SKM-1 (cell line): ENCODE data around the gene THADA.

Experiments used
- DNase-seq: peaks from one replicate; lab custom pipeline; 2025; ENCODE audit not compliant: unreplicated experiment; lab: John Stamatoyannopoulos, UW

THADA gene

GRCh38 chr2:43332653-43333052 is 263.2 kb downstream of the THADA start:
- DNase-seq: no peak

DNA sequence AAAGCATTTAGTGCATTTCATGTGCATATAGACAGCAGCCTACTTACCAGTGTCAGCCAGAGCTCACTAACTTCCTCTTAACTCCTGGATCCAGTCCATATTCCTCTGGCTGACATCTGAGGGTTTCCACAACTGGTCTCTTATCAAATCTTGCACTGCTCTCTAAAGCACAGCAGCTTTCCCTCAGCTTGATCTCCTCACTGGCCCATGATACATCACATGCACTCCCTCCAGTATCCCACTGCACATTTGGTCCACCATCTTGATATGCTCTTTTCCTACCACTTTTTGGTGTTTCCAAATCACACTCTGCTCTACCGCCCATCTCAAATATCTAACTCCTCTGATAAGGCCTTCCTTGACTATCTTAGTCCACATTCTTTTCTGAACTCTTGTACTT is 264.4 kb downstream of the THADA start:
- DNase-seq: peak; percentile 46

DNA sequence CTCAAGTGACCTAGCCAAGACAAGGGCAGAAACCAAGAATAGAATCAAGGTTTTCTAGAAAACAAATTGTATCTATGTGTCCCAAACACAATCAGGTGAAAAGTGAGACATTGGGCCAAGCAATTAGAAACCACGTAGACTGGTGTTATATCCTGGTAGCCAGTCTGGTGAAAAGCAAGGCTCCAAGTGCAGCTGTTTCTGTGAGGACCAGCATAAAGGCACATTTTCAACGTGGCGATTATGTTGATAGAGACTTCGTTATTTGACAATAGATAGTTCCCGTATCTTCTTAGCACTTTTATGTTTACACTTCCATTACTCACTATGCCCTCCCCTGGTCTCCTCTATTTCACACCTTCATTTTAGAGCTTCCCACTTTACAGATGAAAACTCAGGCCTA is 266.2 kb downstream of the THADA start:
- DNase-seq: no peak

- no peak for DNase-seq
These were observed 267.0 kb downstream of the THADA start for GRCh38 chr2:43328832-43329231.

GRCh38 chr2:43328133-43328532 is 267.7 kb downstream of the THADA start:
- no peak for DNase-seq

GRCh38 chr2:43327119-43327518 is 268.7 kb downstream of the THADA start:
- DNase-seq: no peak

DNA sequence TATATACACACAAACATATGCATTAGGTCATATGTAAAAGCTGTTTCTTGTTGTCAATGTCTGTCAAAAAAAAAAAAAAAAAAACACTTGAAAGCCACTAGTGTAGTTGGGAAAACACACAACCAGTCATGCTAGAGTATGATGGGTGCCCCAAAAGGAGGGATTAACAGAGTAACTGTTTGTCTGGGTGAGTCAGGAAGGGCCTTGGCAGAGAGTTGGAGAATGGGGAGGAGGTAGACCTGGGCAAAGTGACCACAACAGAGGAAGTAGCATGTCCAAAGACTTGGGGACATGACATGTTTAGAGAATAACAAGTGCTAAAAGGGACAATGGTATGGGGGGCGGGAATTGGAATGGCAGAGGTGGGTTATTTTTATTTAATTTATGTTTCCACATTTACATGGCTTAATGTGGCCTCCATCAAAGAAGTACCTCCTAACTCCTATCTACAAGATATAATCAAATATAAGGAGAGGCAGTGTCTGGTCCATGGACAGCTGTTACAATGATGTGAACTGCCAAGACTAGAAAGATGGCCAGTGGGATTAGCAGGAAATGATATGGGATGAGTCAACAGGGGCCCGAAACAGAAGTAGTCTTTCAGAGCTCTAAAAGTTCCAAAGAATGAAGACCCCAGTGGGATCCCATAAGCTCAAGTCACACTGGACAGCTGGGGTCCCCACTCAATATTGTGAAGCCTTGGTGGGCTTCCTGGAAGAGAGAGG is 269.6 kb downstream of the THADA start:
- no peak for DNase-seq

DNA sequence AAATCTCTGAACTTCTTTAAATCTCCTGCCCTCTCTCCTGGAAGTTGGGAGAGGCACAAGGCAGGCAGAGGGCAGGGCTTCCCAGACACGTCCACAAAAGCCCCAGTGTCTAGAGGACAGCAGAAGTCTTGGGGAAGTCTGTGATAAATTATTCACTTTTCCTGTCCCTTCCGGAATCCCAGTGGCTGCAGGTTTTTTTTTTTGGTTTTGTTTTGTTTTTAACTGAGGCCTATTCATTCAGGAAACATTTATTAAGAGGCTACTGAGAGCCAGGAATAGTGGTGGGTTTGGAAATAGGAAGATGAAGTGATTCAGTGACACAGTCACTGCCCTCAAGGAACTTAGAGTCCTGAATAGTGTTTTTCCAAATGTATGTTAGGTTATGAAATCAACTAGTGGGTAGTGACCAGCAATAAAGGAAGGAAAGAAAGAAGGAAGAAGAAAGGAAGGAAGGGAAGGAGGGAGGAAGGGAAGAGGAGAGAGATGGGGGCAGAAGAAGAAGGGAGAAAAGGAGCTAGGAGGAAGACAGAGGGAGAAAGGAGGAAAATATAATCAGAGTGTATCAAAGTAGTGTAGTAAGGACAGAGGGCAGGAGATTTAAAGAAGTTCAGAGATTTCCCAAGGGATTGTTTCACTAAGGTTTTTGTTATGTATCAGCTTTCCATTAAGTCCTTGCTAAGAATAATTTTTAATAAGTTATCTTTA is 270.6 kb downstream of the THADA start:
- DNase-seq: no peak

- DNase-seq: no peak
These were observed 271.4 kb downstream of the THADA start for GRCh38 chr2:43324259-43325106.

DNA sequence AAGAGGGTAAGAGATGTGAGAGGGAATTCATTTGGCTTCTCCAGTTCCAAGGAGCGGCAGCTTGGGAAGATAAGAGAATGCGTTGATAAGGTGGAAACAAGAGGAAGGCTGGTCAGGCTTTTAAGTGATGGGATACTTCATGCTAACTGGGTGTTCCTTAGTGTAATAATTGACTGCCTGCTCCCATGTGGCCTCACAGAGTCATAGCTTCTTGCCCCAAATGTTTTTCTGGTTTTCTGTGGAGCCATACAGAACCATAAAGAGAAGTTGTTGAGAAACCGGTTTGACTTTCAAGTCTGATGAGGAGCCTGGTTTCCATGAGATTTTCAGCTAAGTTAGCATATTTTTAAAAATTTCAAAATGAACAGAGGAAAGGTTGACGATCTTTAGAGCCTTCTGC is 272.0 kb downstream of the THADA start:
- no peak for DNase-seq

DNA sequence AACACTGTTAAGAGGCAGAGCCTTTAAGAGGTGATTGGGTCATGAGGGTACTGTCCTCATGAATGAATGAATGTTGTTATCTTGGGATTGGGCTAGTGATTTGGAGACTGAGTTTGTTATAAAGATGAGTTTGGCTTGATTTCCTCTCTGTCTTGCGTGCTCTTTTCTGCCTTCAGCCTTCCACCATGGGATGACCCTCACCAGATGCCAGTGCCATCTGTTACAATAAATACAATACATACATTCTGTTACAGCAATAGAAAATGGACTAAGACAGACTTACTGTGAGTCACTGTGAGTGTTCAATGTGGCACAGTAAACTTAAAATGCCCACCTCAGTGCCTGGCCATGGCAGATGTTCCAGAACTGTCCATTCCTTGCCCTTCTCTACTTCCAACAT is 274.4 kb downstream of the THADA start:
- no peak for DNase-seq

GRCh38 chr2:43319541-43319940 is 276.3 kb downstream of the THADA start:
- no peak for DNase-seq

GRCh38 chr2:43318791-43319190 is 277.0 kb downstream of the THADA start:
- no peak for DNase-seq

GRCh38 chr2:43317680-43318079 is 278.2 kb downstream of the THADA start:
- DNase-seq: no peak

GRCh38 chr2:43317194-43317593 is 278.6 kb downstream of the THADA start:
- DNase-seq: no peak

GRCh38 chr2:43315482-43315881 is 280.4 kb downstream of the THADA start:
- no peak for DNase-seq

DNA sequence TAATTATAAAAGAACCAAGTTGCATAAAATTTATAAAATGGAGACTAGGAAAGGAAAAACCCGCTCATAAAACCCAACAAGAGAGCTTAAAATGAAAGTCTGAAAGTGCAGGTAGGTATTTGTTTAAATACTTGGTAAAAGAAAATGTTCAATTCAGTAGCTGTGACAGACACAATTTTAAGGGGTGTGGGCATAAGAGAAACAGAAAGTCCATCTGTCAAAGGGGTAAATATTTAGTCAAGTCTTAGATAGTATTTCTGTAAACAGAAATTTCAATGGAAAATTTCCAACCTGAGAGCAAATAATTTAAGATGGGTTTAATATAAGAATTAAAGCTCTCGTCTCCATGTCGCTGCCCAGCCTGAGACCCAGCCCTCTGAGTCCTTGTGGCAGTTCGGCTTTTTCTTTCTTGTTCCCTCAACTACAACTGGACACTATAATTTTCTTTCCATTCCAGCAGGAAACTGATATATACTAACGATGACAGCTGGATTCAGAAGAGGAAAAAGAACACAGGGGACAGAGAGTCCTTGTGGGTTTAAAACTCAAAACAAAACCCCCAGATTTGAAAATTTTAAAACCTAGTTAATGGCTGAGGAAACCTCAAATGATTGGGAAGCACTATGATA is 281.4 kb downstream of the THADA start:
- DNase-seq: no peak

DNA sequence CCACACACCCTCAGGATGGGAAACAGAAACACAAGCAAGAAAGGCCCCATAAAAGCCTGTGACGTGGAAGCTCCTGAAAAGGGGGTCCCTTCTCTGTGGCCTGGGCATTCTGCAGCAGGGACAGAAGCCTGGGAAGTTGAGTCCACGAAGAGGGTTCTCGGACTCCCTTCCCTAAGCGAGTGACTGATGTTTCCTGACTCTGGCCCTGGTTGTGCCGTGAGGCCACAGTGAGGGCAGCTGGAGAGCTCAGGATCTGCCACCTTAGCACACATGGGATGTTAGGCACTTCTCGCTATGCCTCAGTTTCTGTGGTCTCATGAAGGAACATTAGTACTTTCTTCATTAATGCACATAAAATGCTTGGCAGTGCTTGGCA is 282.2 kb downstream of the THADA start:
- no peak for DNase-seq

DNA sequence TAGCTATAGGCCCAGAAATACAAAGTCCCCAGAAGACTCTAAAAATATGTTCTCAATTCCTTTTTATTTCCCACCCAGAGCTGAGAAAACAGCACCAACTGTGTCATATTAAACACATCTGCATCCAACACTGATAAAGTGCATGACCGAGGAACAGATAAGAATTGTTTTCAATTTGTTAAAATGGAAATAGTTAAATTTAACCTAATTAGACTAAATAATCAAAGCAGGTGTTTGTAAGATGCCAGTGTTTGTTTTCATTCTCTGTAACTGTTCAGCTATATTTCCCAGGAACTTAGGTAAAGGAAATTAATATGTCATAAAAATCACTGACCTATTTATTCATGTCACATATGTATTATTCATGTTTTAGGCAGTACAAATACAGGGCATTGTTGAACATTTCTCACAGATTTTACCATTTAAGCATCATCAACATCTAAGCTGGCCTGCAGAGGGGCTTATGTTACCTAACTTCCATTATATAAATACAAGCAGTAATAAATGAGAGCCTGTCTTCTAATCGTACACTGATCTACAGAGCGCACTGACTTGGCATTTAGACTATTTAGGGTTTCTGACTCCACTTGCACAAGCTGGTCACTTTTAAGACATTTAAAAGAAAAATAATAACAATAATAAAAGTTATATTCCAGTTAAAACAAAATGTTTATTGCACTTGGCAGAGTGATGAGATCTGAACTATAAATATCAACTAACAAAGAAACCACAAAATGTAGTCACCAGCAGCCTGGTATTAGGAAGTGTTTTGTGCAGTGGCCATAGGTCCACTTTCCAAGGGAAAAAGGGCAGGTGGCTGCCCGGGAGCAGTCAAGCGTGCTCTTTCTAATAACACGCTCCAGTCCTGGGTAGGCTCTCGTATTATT is 282.8 kb downstream of the THADA start:
- no peak for DNase-seq

GRCh38 chr2:43311276-43311675 is 284.6 kb downstream of the THADA start:
- no peak for DNase-seq
